Measurements from ENCODE around the gene TTC28. TPM values are rescaled to one million over a fixed set of nuclear protein-coding genes. Genes with fewer than 3 reads are reported as not detected.

Gene TTC28
- total RNA-seq, 1 experiment from 2014 or later, result 0.12 TPM

GRCh38 chr22:27971926-27972325 lies 707.7 kb downstream of the TTC28 start (continued):
- TF ChIP-seq TCF7L2 (IDR thresholded peaks at IDR 0.05; ENCODE audit: borderline replicate concordance, extremely low read depth, insufficient read depth, insufficient read length), result no peak
- no peak for TF ChIP-seq SRF (IDR thresholded peaks at IDR 0.05; ENCODE audit: low read depth)
- TF ChIP-seq CTCF (IDR thresholded peaks at IDR 0.05 in 2 of 3, conservative IDR thresholded peaks at IDR 0.05 in 1 of 3; ENCODE audit: borderline replicate concordance in 1 of 3, insufficient read depth in 1 of 3, low read depth in 2 of 3, low read length in 2 of 3), result no peak
- TF ChIP-seq POLR2AphosphoS5 (IDR thresholded peaks at IDR 0.05; ENCODE audit: low read depth, low read length), result no peak
- no peak for TF ChIP-seq ZNF274 (IDR thresholded peaks at IDR 0.05; ENCODE audit: low read depth, low read length)
- no peak for TF ChIP-seq MAX (IDR thresholded peaks at IDR 0.05)
- no peak for TF ChIP-seq ELF1 (IDR thresholded peaks at IDR 0.05; ENCODE audit: borderline replicate concordance, low read depth)

- Histone ChIP-seq H3K9ac (ENCODE audit: low read length) (no peak overlapping the region), H3K4me1 (ENCODE audit: control insufficient read depth in 1 of 2, insufficient read depth in 2 of 2, low read length in 2 of 2) (peaks cover 10 to 13% of the 10 kb centered on the region in 2 experiments; a peak in 3 of 4 replicates), H3K27me3 (ENCODE audit: insufficient read depth, low read length) (no peaks in the 10 kb centered on the region), H3K4me3 (replicated peaks in 1 of 2; ENCODE audit: low read depth in 1 of 2, low read length in 2 of 2) (no peak overlapping the region), H3K27ac (ENCODE audit: low read depth, low read length) (no peak overlapping the region), H3K9me2 (ENCODE audit: insufficient read depth) (no peaks in the 10 kb centered on the region), H2AFZ (ENCODE audit: low read depth, low read length, poor library complexity, severe bottlenecking) (no peak overlapping the region), H3K4me2 (ENCODE audit: low read length) (no peak overlapping the region), H3K9me3 (ENCODE audit: control insufficient read depth in 1 of 2, insufficient read depth in 1 of 2, low read depth in 1 of 2, low read length in 2 of 2) (no peaks in the 10 kb centered on the region; a peak in 1 of 4 replicates), H3K79me2 (ENCODE audit: insufficient read depth, low read length) (no peaks in the 10 kb centered on the region), H4K20me1 (ENCODE audit: insufficient read depth) (no peaks in the 10 kb centered on the region), H3K36me3 (ENCODE audit: control insufficient read depth in 1 of 2, insufficient read depth in 2 of 2, low read length in 2 of 2) (no peaks in the 10 kb centered on the region)
- ChIA-PET CTCF (interaction anchor here (0.9 kb wide), 1 partner anchor 20 kb away, joined by 3 read pairs; no protein-coding TSS in a partner anchor), POLR2A (no interaction called here), RAD21 (ENCODE audit: low non-redundant PET in 1 of 2, low total read pairs in 2 of 2, uncharacterized antibody in 2 of 2, unreplicated experiment in 2 of 2) (no interaction called here)
- ATAC-seq (no peak), DNase-seq (ENCODE audit: low read depth, low spot score) (no peak)
- intact Hi-C loops (cut with micrococcal nuclease), result no loop called here
- BruUV-seq (replicated peaks), result no TSS peak
- TF ChIP-seq TCF7L2 (IDR thresholded peaks at IDR 0.05; ENCODE audit: borderline replicate concordance, extremely low read depth, insufficient read depth, insufficient read length) (no peak), EZH2phosphoT487 (IDR thresholded peaks at IDR 0.05; ENCODE audit: borderline replicate concordance) (no peak), SIN3A (IDR thresholded peaks at IDR 0.05; ENCODE audit: low read depth) (no peak), ELF1 (IDR thresholded peaks at IDR 0.05; ENCODE audit: borderline replicate concordance, low read depth) (no peak), RAD21 (IDR thresholded peaks at IDR 0.05; ENCODE audit: low read depth) (no peak), REST (IDR thresholded peaks at IDR 0.05; ENCODE audit: low read depth) (no peak), SRF (IDR thresholded peaks at IDR 0.05; ENCODE audit: low read depth) (no peak), ATF3 (IDR thresholded peaks at IDR 0.05) (no peak), JUND (IDR thresholded peaks at IDR 0.05) (no peak), FOSL1 (IDR thresholded peaks at IDR 0.05; ENCODE audit: low read depth) (no peak), CBX3 (IDR thresholded peaks at IDR 0.05; ENCODE audit: low read depth) (no peak), POLR2AphosphoS5 (IDR thresholded peaks at IDR 0.05; ENCODE audit: low read depth, low read length) (no peak), ZBTB33 (IDR thresholded peaks at IDR 0.05; ENCODE audit: extremely low read depth, insufficient replicate concordance, low read length) (no peak)
These were observed 708.9 kb downstream of the TTC28 start for GRCh38 chr22:27970596-27971220.
